ENCODE results near the gene TNFRSF19. TPM values are rescaled to one million over a fixed set of nuclear protein-coding genes. Genes with fewer than 3 reads are reported as not detected.

Gene TNFRSF19
- total RNA-seq, 1 donor from 2014 or later = 0.85 TPM

DNA sequence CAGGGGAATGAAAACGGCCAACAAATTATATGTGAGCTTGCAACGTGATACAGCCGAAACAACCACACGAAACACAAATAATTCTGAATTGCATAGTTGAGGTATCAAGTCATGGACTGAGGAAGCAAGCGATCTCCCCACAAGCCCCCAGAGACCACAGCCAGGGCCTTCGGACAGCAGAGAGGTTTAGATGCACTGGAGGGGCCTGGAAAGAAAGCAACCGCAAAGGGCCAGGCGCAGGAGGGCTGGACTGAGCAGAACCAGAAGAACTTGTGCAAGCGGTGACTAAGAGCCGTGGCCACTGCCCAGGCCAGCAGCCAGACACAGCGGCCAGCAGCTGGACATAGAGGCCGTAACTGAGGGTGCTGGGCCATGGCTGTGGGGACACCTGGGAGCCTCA lies 131.4 kb downstream of the TNFRSF19 start:
- intact Hi-C loops (cut with DNase I) = no loop called here
- peak in 1 of 2 donors; percentile 81 for DNase-seq (ENCODE audit: low spot score in 2 of 2)
- H3K4me3 ChIP-seq = no peak overlapping the region
- no peak overlapping the region for H3K27ac ChIP-seq
- H3K36me3 ChIP-seq = no peaks in the 10 kb centered on the region
- H3K27me3 ChIP-seq = no peaks in the 10 kb centered on the region
- H3K9me3 ChIP-seq = no peaks in the 10 kb centered on the region
- TF ChIP-seq, protein P1, sequence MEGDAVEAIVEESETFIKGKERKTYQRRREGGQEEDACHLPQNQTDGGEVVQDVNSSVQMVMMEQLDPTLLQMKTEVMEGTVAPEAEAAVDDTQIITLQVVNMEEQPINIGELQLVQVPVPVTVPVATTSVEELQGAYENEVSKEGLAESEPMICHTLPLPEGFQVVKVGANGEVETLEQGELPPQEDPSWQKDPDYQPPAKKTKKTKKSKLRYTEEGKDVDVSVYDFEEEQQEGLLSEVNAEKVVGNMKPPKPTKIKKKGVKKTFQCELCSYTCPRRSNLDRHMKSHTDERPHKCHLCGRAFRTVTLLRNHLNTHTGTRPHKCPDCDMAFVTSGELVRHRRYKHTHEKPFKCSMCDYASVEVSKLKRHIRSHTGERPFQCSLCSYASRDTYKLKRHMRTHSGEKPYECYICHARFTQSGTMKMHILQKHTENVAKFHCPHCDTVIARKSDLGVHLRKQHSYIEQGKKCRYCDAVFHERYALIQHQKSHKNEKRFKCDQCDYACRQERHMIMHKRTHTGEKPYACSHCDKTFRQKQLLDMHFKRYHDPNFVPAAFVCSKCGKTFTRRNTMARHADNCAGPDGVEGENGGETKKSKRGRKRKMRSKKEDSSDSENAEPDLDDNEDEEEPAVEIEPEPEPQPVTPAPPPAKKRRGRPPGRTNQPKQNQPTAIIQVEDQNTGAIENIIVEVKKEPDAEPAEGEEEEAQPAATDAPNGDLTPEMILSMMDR (IDR thresholded peaks at IDR 0.05) = no peak
- H3K4me1 ChIP-seq = no peaks in the 10 kb centered on the region

GRCh38 chr13:23703246-23703860 lies 133.1 kb downstream of the TNFRSF19 start:
- H3K9me3 ChIP-seq = no peaks in the 10 kb centered on the region
- no peaks in the 10 kb centered on the region for H3K36me3 ChIP-seq
- DNase-seq (ENCODE audit: low spot score in 2 of 2) = no peak
- TF ChIP-seq, protein P1 (IDR thresholded peaks at IDR 0.05) = no peak
- no peaks in the 10 kb centered on the region for H3K27me3 ChIP-seq
- intact Hi-C loops (cut with DNase I) = no loop called here
- H3K4me3 ChIP-seq = no peak overlapping the region
- H3K4me1 ChIP-seq = no peaks in the 10 kb centered on the region
- H3K27ac ChIP-seq = no peak overlapping the region

GRCh38 chr13:23705583-23705982 lies 135.4 kb downstream of the TNFRSF19 start:
- TF ChIP-seq, protein P1 (IDR thresholded peaks at IDR 0.05) = no peak
- Histone ChIP-seq H3K27me3 (no peaks in the 10 kb centered on the region), H3K27ac (no peak overlapping the region), H3K4me1 (no peaks in the 10 kb centered on the region), H3K4me3 (no peak overlapping the region), H3K9me3 (no peaks in the 10 kb centered on the region), H3K36me3 (no peaks in the 10 kb centered on the region)
- DNase-seq (ENCODE audit: low spot score in 2 of 2) = no peak
- intact Hi-C loops (cut with DNase I) = no loop called here

DNA sequence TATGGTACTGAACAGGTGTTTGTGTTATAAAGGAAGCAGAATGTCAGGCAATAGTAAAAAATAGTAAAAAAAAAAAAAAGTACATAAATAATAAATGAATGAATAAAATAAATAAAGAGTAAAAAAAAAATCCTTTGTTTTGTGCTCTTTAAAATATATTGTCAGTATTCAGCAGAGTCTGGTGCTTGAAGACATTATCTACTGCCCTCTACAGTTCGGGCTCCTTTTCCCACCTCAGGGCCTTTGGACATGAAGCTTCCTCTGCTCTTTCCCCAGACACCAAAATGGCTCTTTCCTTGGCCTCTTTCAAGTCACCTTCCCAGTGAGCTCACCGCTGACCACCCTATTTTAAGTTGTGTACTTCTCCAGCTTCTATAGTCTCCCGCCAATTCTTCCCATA lies 137.5 kb downstream of the TNFRSF19 start:
- Histone ChIP-seq H3K4me1 (no peaks in the 10 kb centered on the region), H3K36me3 (no peaks in the 10 kb centered on the region), H3K27ac (no peak overlapping the region), H3K27me3 (no peaks in the 10 kb centered on the region), H3K9me3 (no peaks in the 10 kb centered on the region), H3K4me3 (no peak overlapping the region)
- no peak for DNase-seq (ENCODE audit: low spot score in 2 of 2)
- TF ChIP-seq, protein P1 (IDR thresholded peaks at IDR 0.05) = no peak
- intact Hi-C loops (cut with DNase I) = no loop called here

DNA sequence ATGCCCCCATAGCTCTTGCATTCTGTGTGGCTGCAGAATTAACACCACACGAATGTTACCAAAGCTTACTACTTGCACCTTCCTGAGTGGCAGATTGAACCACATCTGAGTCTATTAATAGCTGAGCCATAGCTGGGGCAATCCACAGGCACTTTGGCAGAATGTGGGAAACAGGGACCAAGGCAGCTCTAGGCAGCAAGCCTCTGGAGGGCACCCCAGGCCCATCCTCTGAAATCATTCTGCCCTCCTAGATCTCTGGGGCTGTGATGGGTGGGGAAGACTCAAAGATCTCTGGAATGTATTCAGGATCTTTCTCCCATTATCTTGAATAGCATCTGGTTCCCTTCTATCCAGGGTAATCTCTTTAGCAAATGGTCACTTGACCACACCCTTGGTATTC lies 139.3 kb downstream of the TNFRSF19 start:
- Histone ChIP-seq H3K27ac (no peak overlapping the region), H3K9me3 (no peaks in the 10 kb centered on the region), H3K27me3 (no peaks in the 10 kb centered on the region), H3K4me1 (no peaks in the 10 kb centered on the region), H3K4me3 (no peak overlapping the region), H3K36me3 (no peaks in the 10 kb centered on the region)
- TF ChIP-seq, protein P1 (IDR thresholded peaks at IDR 0.05) = no peak
- no peak for DNase-seq (ENCODE audit: low spot score in 2 of 2)
- intact Hi-C loops (cut with DNase I) = no loop called here

DNA sequence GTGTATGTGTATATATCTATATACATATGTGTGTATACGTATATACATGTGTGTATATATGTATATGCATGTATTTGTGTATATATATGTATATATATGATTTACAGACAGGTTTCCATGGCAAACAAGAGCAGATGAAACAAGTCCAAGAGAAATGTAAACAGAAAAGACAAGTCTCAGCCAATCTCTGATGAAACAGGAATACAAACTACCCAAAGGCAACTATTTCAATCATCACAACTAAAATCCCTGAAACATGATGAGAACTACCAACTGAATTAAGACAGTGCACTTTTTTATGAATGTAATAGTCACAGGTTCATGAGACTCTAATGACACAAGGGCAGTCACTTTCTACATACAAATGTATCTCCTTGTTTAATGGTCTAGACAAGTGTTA lies 140.2 kb downstream of the TNFRSF19 start:
- intact Hi-C loops (cut with DNase I) = no loop called here

More for the DNA sequence above, 140.2 kb downstream of the TNFRSF19 start:
- Histone ChIP-seq H3K27me3 (no peaks in the 10 kb centered on the region), H3K27ac (no peak overlapping the region), H3K9me3 (no peaks in the 10 kb centered on the region), H3K36me3 (no peaks in the 10 kb centered on the region), H3K4me3 (no peak overlapping the region), H3K4me1 (no peaks in the 10 kb centered on the region)
- DNase-seq (ENCODE audit: low spot score in 2 of 2) = no peak
- TF ChIP-seq, protein P1 (IDR thresholded peaks at IDR 0.05) = no peak
